K562 (cell line): ENCODE measurements around the gene UBR1. TPM values are rescaled to one million over a fixed set of nuclear protein-coding genes. Genes with fewer than 3 reads are reported as not detected.

Experiments
- BRF2 ChIP-seq: IDR thresholded peaks from 3 replicates; pipeline ENCODE4 v1.6.1; 2011; ENCODE audit warnings: borderline replicate concordance, mild to moderate bottlenecking; ENCODE audit not compliant: insufficient read length, insufficient read depth
- CHCHD3 ChIP-seq: fragments of 250-450 bp; sonication (Bioruptor Pico); IDR thresholded peaks from 2 replicates; pipeline ENCODE4 v2.1.2; 2022; ENCODE audit warnings: mild to moderate bottlenecking
- CXXC5 ChIP-seq: fragments of 250-450 bp; sonication (Bioruptor Pico); IDR thresholded peaks from 2 replicates; pipeline ENCODE4 v1.8.0; 2022; ENCODE audit warnings: inconsistent platforms, mild to moderate bottlenecking, moderate library complexity
- EGR1 ChIP-seq: fragments of 450-650 bp; conservative IDR thresholded peaks from 2 replicates; pipeline ENCODE4 v1.6.1; 2017; ENCODE audit warnings: mild to moderate bottlenecking
- HMBOX1 ChIP-seq: sonication (generic); IDR thresholded peaks from 2 replicates; pipeline ENCODE4 v1.6.1; 2016
- HSF4 ChIP-seq: fragments of 250-450 bp; sonication (Bioruptor Pico); IDR thresholded peaks from 2 replicates; pipeline ENCODE4 v2.1.2; 2022; ENCODE audit warnings: mild to moderate bottlenecking, moderate library complexity, borderline replicate concordance
- IRF2 ChIP-seq: sonication (generic); formaldehyde crosslinking; IDR thresholded peaks from 2 replicates; pipeline ENCODE4 v1.8.1; 2022; ENCODE audit warnings: mild to moderate bottlenecking, missing genetic modification reagents
- NCOA1 ChIP-seq: fragments of 450-650 bp; IDR thresholded peaks from 2 replicates; pipeline ENCODE4 v1.6.1; 2016; ENCODE audit warnings: low read depth
- PCBP2 ChIP-seq: fragments of 200-400 bp; formaldehyde crosslinking; IDR thresholded peaks from 2 replicates; pipeline ENCODE4 v1.6.1; 2018; ENCODE audit warnings: low read length, low read depth, mild to moderate bottlenecking, moderate library complexity; ENCODE audit not compliant: poor library complexity, severe bottlenecking
- POU5F1 ChIP-seq: fragments of 150-350 bp; IDR thresholded peaks from 2 replicates; pipeline ENCODE4 v1.6.1; 2014; ENCODE audit warnings: borderline replicate concordance, low read length, low read depth, mild to moderate bottlenecking; ENCODE audit not compliant: partially characterized antibody
- PREB ChIP-seq: sonication (generic); formaldehyde crosslinking; IDR thresholded peaks from 2 replicates; pipeline ENCODE4 v1.8.1; 2023; ENCODE audit warnings: mild to moderate bottlenecking, missing genetic modification reagents
- ZBTB26 ChIP-seq: fragments of 450-650 bp; formaldehyde crosslinking; IDR thresholded peaks from 2 replicates; pipeline ENCODE4 v1.4.0; 2022; ENCODE audit warnings: missing genetic modification characterization
- ZBTB49 ChIP-seq: sonication (generic); formaldehyde crosslinking; IDR thresholded peaks from 2 replicates; pipeline ENCODE4 v1.8.0; 2022; ENCODE audit warnings: missing genetic modification reagents, mild to moderate bottlenecking, borderline replicate concordance
- ZKSCAN3 ChIP-seq: fragments of 250-450 bp; sonication (Bioruptor Pico); IDR thresholded peaks from 2 replicates; pipeline ENCODE4 v1.4.0; 2020
- ZNF134 ChIP-seq: fragments of 250-450 bp; sonication (Bioruptor Pico); conservative IDR thresholded peaks from 2 replicates; pipeline ENCODE4 v1.4.0; 2020
- ZNF584 ChIP-seq: fragments of 200-800 bp; sonication (Bioruptor generic); IDR thresholded peaks from 2 replicates; pipeline ENCODE4 v1.6.1; 2016; ENCODE audit warnings: low read depth, mild to moderate bottlenecking, missing genetic modification characterization, missing compliant biosample characterization
- polyA plus RNA-seq, 8 experiments: library from polyadenylated mRNA; depleted of rRNA in 4 of 8; stranded (reverse) in 5 of 8; unstranded in 3 of 8; fragments of >200 nt; fragmentation: Nextera tagmentation in 2 of 8; fragmentation: Illumina TruSeq in 1 of 8; extraction: Ambion mirVana in 2 of 8; extraction: Trizol in 1 of 8; gene quantifications; 2 replicates each; pipeline versions ENCODE4 v1.2.1 to v1.2.3, GENCODE V29; 2011 to 2014; ENCODE audit warnings: inconsistent platforms in 1 of 8, missing spikeins in 1 of 8
- total RNA-seq, 7 experiments: library from RNA; depleted of rRNA in 6 of 7; stranded (reverse); fragments of >200 nt in 6 of 7; fragmentation: Illumina TruSeq in 2 of 7; extraction: Trizol in 2 of 7; gene quantifications; 2 replicates each; pipeline versions ENCODE4 v1.2.1 to v1.2.3, GENCODE V29; 2011 to 2021; ENCODE audit warnings: low replicate concordance in 1 of 7

The UBR1 gene
- total and polyA plus RNA-seq, 9 of the 15 experiments (the other 6 are each of a cell fraction or from before 2014, with no cell fraction given), result 5.8 to 30.7 (median 15.3) TPM

- no peak for TF ChIP-seq ZBTB49 (CRISPR knock-in tag)
- no peak for TF ChIP-seq EGR1
- TF ChIP-seq BRF2, result no peak
- no peak for TF ChIP-seq ZKSCAN3 (CRISPR knock-in tag)
- no peak for TF ChIP-seq ZBTB26 (CRISPR knock-in tag)
- no peak for TF ChIP-seq NCOA1
- no peak for TF ChIP-seq IRF2 (CRISPR knock-in tag)
- TF ChIP-seq CHCHD3, result no peak
- no peak for TF ChIP-seq HSF4 (CRISPR knock-in tag)
- no peak for TF ChIP-seq PCBP2
- TF ChIP-seq ZNF134 (CRISPR knock-in tag), result no peak
- TF ChIP-seq HMBOX1, result peak; percentile 85
- no peak for TF ChIP-seq CXXC5
- no peak for TF ChIP-seq ZNF584 (CRISPR knock-in tag)
- TF ChIP-seq POU5F1, result no peak
- no peak for TF ChIP-seq PREB (CRISPR knock-in tag)
These were observed 38.7 kb upstream of the UBR1 start (continued) for GRCh38 chr15:43144512-43144911.
